Adrenal gland (tissue), 5 donors: ENCODE measurements around the gene SIGLEC1.

ENCODE experiments used
- CTCF ChIP-seq, 6 experiments: fragments of 450-650 bp in 4 of 6; fragments of 200-600 bp in 2 of 6; sonication (generic) in 1 of 6; IDR thresholded peaks; 1 replicate in 5 of 6; 2 replicates in 1 of 6; pipeline versions ENCODE4 v1.5.1 to v1.8.0; 2016 to 2021; ENCODE audit warnings: antibody characterized with exemption in 6 of 6, mild to moderate bottlenecking in 2 of 6, moderate library complexity in 1 of 6
- POLR2A ChIP-seq, 2 donors: fragments of 450-650 bp; IDR thresholded peaks; one replicate each; pipeline ENCODE4 v1.6.1; 2017; ENCODE audit warnings: antibody characterized with exemption in 2 of 2, mild to moderate bottlenecking in 2 of 2, moderate library complexity in 1 of 2
- donor health status: DM: no; HTN: no; CAD: no.

DNA sequence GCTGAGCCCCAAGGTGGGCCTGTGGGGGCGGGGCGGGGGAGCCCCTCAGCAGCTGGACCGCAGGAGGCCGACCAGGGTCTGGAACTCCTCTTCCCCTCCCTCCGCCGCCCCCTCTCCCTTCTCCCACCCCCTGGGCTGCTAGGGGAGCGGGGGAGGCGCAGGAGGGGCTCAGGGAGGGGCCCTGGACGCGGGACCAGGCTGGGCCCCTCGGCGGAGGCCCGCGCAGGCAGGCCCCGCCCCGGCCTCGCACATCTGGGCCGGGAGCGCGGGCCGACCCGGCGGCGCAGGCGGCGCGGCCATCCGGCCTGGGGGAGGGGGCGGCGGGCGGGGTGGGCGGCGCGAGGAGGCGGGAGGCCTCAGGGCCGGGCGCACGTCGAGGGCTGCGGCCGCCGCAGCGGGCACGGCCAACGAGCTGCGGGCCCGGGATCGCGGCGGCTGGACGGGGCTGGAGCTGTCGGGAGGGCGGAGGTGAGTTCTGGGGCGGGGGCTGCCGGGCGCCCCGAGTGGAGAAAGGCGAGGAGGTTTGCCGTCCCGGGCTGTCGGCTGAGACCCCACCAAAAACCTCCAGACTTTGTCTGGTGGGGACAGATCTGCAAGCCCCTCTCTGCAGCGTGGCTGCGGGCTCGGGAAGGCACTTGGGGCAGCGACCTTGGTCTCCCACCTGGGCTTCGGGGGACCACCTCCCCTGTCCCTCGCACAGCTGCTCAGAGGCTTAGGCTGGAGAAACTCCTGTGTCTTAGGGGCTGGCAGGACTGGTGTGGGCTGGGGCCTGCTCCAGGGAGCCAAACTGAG lies 20.1 kb upstream of the SIGLEC1 start, which contains the start of gene HSPA12B:
- TF ChIP-seq CTCF (IDR thresholded peaks at IDR 0.05) (no peak), POLR2A (IDR thresholded peaks at IDR 0.05) (no peak)
